Upper lobe of left lung (tissue), 6 donors: ENCODE data around the gene TMPRSS11A. TPM values are rescaled to one million over a fixed set of nuclear protein-coding genes. Genes with fewer than 3 reads are reported as not detected.

Experiments used
- ATAC-seq, 2 donors: fragments of 200-7000 bp; cut with Tn5 transposase; one replicate each; pipeline ENCODE4 v1.9.1; 2022; ENCODE audit warnings: mild to moderate bottlenecking in 2 of 2, moderate library complexity in 2 of 2; ENCODE audit not compliant: low FRiP score in 2 of 2
- DNase-seq, 2 donors: peaks; one replicate each; pipeline ENCODE4 v3.0.0-alpha.2; 2019 to 2020
- H3K27ac ChIP-seq, 4 donors: fragments of 200-600 bp; sonication (generic); one replicate each; pipeline ENCODE4 v1.5.1; 2016 to 2019
- H3K27me3 ChIP-seq, 4 donors: fragments of 200-600 bp; sonication (generic); one replicate each; pipeline ENCODE4 v1.5.1; 2017 to 2019
- H3K36me3 ChIP-seq, 4 donors: fragments of 200-600 bp; sonication (generic); one replicate each; pipeline ENCODE4 v1.5.1; 2016 to 2019
- H3K4me1 ChIP-seq, 4 donors: fragments of 200-600 bp; sonication (generic); one replicate each; pipeline ENCODE4 v1.5.1; 2018 to 2019
- H3K4me3 ChIP-seq, 4 donors: fragments of 200-600 bp; sonication (generic); one replicate each; pipeline ENCODE4 v1.5.1; 2017 to 2019; ENCODE audit warnings: mild to moderate bottlenecking in 2 of 4, moderate library complexity in 1 of 4
- H3K9me3 ChIP-seq, 4 donors: fragments of 200-600 bp; sonication (generic); one replicate each; pipeline ENCODE4 v1.5.1; 2018 to 2019
- CTCF ChIP-seq, 6 experiments: fragments of 450-650 bp in 4 of 6; fragments of 200-600 bp in 2 of 6; sonication (generic) in 2 of 6; IDR thresholded peaks; one replicate each; pipeline ENCODE4 v1.5.1; 2016 to 2019; ENCODE audit warnings: antibody characterized with exemption in 6 of 6
- EP300 ChIP-seq, 4 donors: sonication (generic); formaldehyde crosslinking; IDR thresholded peaks; one replicate each; pipeline ENCODE4 v1.5.1; 2017; ENCODE audit warnings: antibody characterized with exemption in 4 of 4, control low read depth in 2 of 4
- POLR2A ChIP-seq, 4 donors: fragments of 450-650 bp; IDR thresholded peaks; one replicate each; pipeline ENCODE4 v1.5.1; 2016 to 2017; ENCODE audit warnings: antibody characterized with exemption in 4 of 4, mild to moderate bottlenecking in 2 of 4
- POLR2AphosphoS5 ChIP-seq, 2 donors: sonication (generic); formaldehyde crosslinking; IDR thresholded peaks; one replicate each; pipeline ENCODE4 v1.5.1; 2017; ENCODE audit warnings: antibody characterized with exemption in 2 of 2
- WGBS, 2 donors: methylation state at CpG; one replicate each; pipeline ENCODE4 v1.1.5; 2017 to 2018; 5-methylcytosine and 5-hydroxymethylcytosine counted together
- total RNA-seq, 6 donors: library from RNA; depleted of rRNA in 4 of 6; stranded (reverse); fragments of >200 nt in 4 of 6; gene quantifications; one replicate each; pipeline versions ENCODE4 v1.1.0 to v1.2.1, GENCODE V29; 2016 to 2021
- donor health status: DM: no; HTN: no; CAD: no; lungs with moderate emphysema.
- donor health status: DM: no; HTN: yes; CAD: no; lungs with severe emphysema.

Gene TMPRSS11A
- total RNA-seq, 6 donors from 2014 or later = 0.20 TPM; not detected in 5

DNA sequence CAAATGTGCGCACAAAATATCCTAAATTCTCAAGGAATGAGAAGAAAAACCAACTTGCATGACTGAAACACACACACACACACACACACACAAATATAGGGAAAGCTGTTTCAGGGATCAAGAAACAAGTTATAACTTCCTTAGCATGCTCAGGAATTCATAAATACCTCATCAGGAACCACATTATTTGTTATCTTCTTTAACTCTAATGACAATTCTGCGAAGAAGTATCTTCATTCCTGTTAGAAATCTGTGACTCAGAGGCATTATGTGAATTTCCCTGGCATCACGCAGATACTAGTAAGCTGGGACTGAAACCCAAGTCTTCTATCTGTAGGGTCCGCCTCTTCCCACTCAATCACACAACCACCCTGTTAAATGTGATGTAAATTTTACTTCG lies 30.3 kb downstream of the TMPRSS11A start:
- ATAC-seq = peak in 1 of 2 donors; percentile 55
- Histone ChIP-seq H3K4me1 (no peaks in the 10 kb centered on the region), H3K9me3 (no peaks in the 10 kb centered on the region), H3K36me3 (no peaks in the 10 kb centered on the region), H3K27me3 (no peaks in the 10 kb centered on the region), H3K4me3 (no peak overlapping the region), H3K27ac (no peak overlapping the region)
- DNase-seq = no peak
- TF ChIP-seq EP300 (IDR thresholded peaks at IDR 0.05) (no peak), CTCF (IDR thresholded peaks at IDR 0.05) (no peak), POLR2AphosphoS5 (IDR thresholded peaks at IDR 0.05) (no peak), POLR2A (IDR thresholded peaks at IDR 0.05) (no peak)
- WGBS, 2 donors = 90 to 93% methylated on average over 5 of the region's 5 CpGs

- Histone ChIP-seq H3K4me1 (no peaks in the 10 kb centered on the region), H3K4me3 (no peak overlapping the region), H3K27me3 (no peaks in the 10 kb centered on the region), H3K9me3 (no peaks in the 10 kb centered on the region), H3K27ac (no peak overlapping the region), H3K36me3 (no peaks in the 10 kb centered on the region)
- no peak for ATAC-seq
- no peak for DNase-seq
- TF ChIP-seq EP300 (IDR thresholded peaks at IDR 0.05) = no peak
- no peak for TF ChIP-seq POLR2A (IDR thresholded peaks at IDR 0.05)
- TF ChIP-seq CTCF (IDR thresholded peaks at IDR 0.05) = no peak
- TF ChIP-seq POLR2AphosphoS5 (IDR thresholded peaks at IDR 0.05) = no peak
- WGBS, 2 donors = 91 to 96% methylated on average over 3 of the region's 3 CpGs
Measured at GRCh38 chr4:67931256-67931655, 32.0 kb downstream of the TMPRSS11A start.

DNA sequence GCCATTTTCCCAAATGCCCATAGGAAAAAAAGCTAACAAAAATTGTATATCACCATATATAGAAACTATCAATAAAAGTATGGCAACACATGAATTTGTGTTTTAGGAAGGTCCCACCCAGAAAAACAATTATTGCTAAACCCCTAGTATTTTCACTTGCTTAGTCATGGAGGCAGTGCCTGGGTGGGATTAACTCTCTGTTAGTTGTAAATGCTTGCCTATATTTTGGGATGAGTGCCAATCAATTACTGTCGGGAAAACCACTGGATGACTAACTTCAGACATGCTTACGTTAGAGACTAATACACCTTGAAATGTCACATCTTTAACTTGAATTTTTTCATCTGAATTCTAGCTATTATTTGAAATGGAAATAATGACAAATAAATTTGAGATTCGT lies 33.9 kb downstream of the TMPRSS11A start:
- DNase-seq = no peak
- H3K36me3 ChIP-seq = no peaks in the 10 kb centered on the region
- 79% methylated on average over 3 of the region's 3 CpGs for WGBS, 2 donors
- peak in 1 of 2 donors; percentile 28 for ATAC-seq
- TF ChIP-seq CTCF (IDR thresholded peaks at IDR 0.05) (no peak), POLR2A (IDR thresholded peaks at IDR 0.05) (no peak), POLR2AphosphoS5 (IDR thresholded peaks at IDR 0.05) (no peak), EP300 (IDR thresholded peaks at IDR 0.05) (no peak)
- H3K4me1 ChIP-seq = no peaks in the 10 kb centered on the region
- no peak overlapping the region for H3K4me3 ChIP-seq
- H3K27ac ChIP-seq = no peak overlapping the region
- H3K9me3 ChIP-seq = no peaks in the 10 kb centered on the region
- no peaks in the 10 kb centered on the region for H3K27me3 ChIP-seq

DNA sequence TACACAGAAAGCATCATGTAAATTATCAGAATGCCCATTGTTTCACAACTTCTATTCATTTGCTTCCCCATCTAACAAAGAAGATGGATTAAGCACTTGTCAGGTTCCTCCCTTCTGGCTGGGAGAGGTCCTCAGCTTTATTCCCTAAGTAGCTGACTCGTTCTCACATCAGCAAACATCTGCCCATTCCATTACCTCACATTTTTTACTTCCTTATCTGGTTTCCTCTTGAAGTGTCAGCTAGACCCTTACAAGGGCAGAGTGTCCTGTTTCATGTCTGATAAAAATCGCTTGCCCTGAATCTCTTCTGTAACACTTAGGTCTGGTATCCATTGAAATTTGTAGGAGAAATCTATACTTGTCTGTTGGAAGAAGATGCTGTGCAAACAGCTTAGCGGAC lies 34.7 kb downstream of the TMPRSS11A start:
- Histone ChIP-seq H3K27ac (no peak overlapping the region), H3K4me3 (no peak overlapping the region), H3K4me1 (no peaks in the 10 kb centered on the region), H3K36me3 (no peaks in the 10 kb centered on the region), H3K9me3 (no peaks in the 10 kb centered on the region), H3K27me3 (no peaks in the 10 kb centered on the region)
- TF ChIP-seq CTCF (IDR thresholded peaks at IDR 0.05) (no peak), POLR2AphosphoS5 (IDR thresholded peaks at IDR 0.05) (no peak), POLR2A (IDR thresholded peaks at IDR 0.05) (no peak), EP300 (IDR thresholded peaks at IDR 0.05) (no peak)
- peak in 1 of 2 donors; percentile 88 for ATAC-seq
- DNase-seq = no peak
- 26 to 28% methylated on average over 3 of the region's 3 CpGs for WGBS, 2 donors

GRCh38 chr4:67927251-67927650 lies 36.0 kb downstream of the TMPRSS11A start:
- no peaks in the 10 kb centered on the region for H3K36me3 ChIP-seq
- H3K4me3 ChIP-seq = no peak overlapping the region
- no peak overlapping the region for H3K27ac ChIP-seq
- TF ChIP-seq POLR2AphosphoS5 (IDR thresholded peaks at IDR 0.05) (no peak), CTCF (IDR thresholded peaks at IDR 0.05) (no peak), POLR2A (IDR thresholded peaks at IDR 0.05) (no peak), EP300 (IDR thresholded peaks at IDR 0.05) (no peak)
- ATAC-seq = no peak
- H3K27me3 ChIP-seq = no peaks in the 10 kb centered on the region
- 97 to 100% methylated on average over 1 to 2 of the region's 3 CpGs for WGBS, 2 donors
- DNase-seq = peak in 1 of 2 donors; percentile 33
- no peaks in the 10 kb centered on the region for H3K4me1 ChIP-seq
- H3K9me3 ChIP-seq = no peaks in the 10 kb centered on the region
